Tibial nerve (tissue), 4 donors: ENCODE results near the gene MAML2. TPM values are rescaled to one million over a fixed set of nuclear protein-coding genes. Genes with fewer than 3 reads are reported as not detected.

Experiments
- DNase-seq, 2 donors: peaks; one replicate each; pipeline ENCODE4 v3.0.0-alpha.2; 2019; ENCODE audit warnings: low spot score in 2 of 2
- H3K27ac ChIP-seq, 4 donors: fragments of 200-600 bp; sonication (generic) in 3 of 4; one replicate each; pipeline ENCODE4 v1.5.1; 2017 to 2019; ENCODE audit warnings: mild to moderate bottlenecking in 1 of 4
- H3K27me3 ChIP-seq, 2 donors: fragments of 200-600 bp; sonication (generic) in 1 of 2; one replicate each; pipeline versions ENCODE4 v1.5.1 to v1.6.0; 2017 to 2019
- H3K36me3 ChIP-seq, 3 donors: fragments of 200-600 bp; sonication (generic); one replicate each; pipeline ENCODE4 v1.5.1; 2018 to 2019
- H3K4me1 ChIP-seq, 4 donors: fragments of 200-600 bp; sonication (generic) in 3 of 4; one replicate each; pipeline ENCODE4 v1.5.1; 2017 to 2019
- H3K4me3 ChIP-seq, 4 donors: fragments of 200-600 bp; sonication (generic) in 3 of 4; one replicate each; pipeline ENCODE4 v1.5.1; 2017 to 2019; ENCODE audit warnings: mild to moderate bottlenecking in 1 of 4, moderate library complexity in 1 of 4
- H3K9me3 ChIP-seq, 4 donors: fragments of 200-600 bp; sonication (generic) in 3 of 4; one replicate each; pipeline ENCODE4 v1.5.1; 2017 to 2019
- EP300 ChIP-seq, 2 donors: sonication (generic); formaldehyde crosslinking; IDR thresholded peaks; one replicate each; pipeline ENCODE4 v1.6.1; 2017; ENCODE audit warnings: antibody characterized with exemption in 2 of 2, mild to moderate bottlenecking in 1 of 2
- POLR2A ChIP-seq, 2 donors: fragments of 450-650 bp; IDR thresholded peaks; one replicate each; pipeline ENCODE4 v1.6.1; 2017; ENCODE audit warnings: antibody characterized with exemption in 2 of 2, mild to moderate bottlenecking in 2 of 2, moderate library complexity in 2 of 2
- WGBS, 2 donors: methylation state at CpG; one replicate each; pipeline ENCODE4 v1.1.5; 2018; 5-methylcytosine and 5-hydroxymethylcytosine counted together
- total RNA-seq, 4 donors: library from RNA; depleted of rRNA; stranded (reverse); fragments of >200 nt; gene quantifications; one replicate each; pipeline ENCODE4 v1.1.0, GENCODE V29; 2016
- TF ChIP-seq, protein P1 (sequence below), 5 experiments: fragments of 200-600 bp in 3 of 5; fragments of 450-650 bp in 2 of 5; sonication (generic) in 3 of 5; IDR thresholded peaks; one replicate each; pipeline ENCODE4 v1.5.1; 2016 to 2019; ENCODE audit warnings: antibody characterized with exemption in 5 of 5, mild to moderate bottlenecking in 3 of 5, moderate library complexity in 2 of 5

The MAML2 gene
- total RNA-seq, 4 donors from 2014 or later, result 20.5 to 38.4 (median 27.9) TPM

DNA sequence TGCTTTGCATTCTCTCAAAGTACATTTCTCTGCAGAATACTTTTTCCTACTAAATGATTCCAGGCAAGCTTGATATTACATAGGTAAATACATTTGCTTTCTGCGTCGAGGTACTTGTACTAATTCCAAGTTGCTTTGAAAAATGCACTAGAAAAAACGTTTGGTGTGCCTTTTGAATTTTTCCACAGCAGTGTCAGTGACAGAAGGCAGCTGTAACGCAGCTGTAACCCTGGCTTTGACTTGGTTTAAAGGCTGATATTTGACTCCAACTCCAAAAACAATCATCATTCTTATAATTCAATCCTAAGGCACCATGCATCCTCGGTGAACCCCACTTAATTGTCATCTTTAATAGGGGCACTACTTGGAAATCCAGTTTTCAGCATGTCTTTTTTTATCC is 125.0 kb downstream of the MAML2 start:
- no peak for DNase-seq
- peaks cover 2 to 73% (median 41%) of the 10 kb centered on the region in 4 donors for H3K4me1 ChIP-seq
- TF ChIP-seq POLR2A (IDR thresholded peaks at IDR 0.05) (no peak), EP300 (IDR thresholded peaks at IDR 0.05) (no peak)
- TF ChIP-seq, protein P1, sequence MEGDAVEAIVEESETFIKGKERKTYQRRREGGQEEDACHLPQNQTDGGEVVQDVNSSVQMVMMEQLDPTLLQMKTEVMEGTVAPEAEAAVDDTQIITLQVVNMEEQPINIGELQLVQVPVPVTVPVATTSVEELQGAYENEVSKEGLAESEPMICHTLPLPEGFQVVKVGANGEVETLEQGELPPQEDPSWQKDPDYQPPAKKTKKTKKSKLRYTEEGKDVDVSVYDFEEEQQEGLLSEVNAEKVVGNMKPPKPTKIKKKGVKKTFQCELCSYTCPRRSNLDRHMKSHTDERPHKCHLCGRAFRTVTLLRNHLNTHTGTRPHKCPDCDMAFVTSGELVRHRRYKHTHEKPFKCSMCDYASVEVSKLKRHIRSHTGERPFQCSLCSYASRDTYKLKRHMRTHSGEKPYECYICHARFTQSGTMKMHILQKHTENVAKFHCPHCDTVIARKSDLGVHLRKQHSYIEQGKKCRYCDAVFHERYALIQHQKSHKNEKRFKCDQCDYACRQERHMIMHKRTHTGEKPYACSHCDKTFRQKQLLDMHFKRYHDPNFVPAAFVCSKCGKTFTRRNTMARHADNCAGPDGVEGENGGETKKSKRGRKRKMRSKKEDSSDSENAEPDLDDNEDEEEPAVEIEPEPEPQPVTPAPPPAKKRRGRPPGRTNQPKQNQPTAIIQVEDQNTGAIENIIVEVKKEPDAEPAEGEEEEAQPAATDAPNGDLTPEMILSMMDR (IDR thresholded peaks at IDR 0.05), result no peak
- no peaks in the 10 kb centered on the region for H3K27me3 ChIP-seq
- H3K4me3 ChIP-seq, result no peak overlapping the region
- no peaks in the 10 kb centered on the region for H3K36me3 ChIP-seq
- no peak overlapping the region for H3K27ac ChIP-seq
- WGBS, 2 donors, result 46 to 48% methylated on average over 5 of the region's 5 CpGs
- no peaks in the 10 kb centered on the region for H3K9me3 ChIP-seq

DNA sequence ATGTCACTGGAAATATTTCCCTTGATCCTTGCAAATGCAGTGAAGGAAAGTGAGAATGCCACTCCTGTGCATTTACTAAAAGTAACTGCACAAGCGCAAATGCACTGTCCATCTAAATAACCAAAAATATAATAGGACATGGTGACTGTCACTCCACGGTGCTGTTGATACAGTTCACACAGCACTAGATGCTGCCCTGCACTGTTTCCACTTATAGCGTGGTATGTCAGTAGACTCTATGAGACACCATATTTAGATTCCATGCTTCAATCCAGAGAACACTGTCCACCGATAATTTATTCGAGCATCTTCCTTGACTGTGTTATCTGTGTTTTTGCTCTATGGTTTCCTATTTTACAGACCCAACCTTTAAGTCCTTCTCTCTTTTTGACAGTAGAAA is 125.8 kb downstream of the MAML2 start:
- WGBS, 2 donors, result 87 to 89% methylated on average over 5 of the region's 5 CpGs
- no peak for TF ChIP-seq POLR2A (IDR thresholded peaks at IDR 0.05)
- peaks cover 2 to 79% (median 49%) of the 10 kb centered on the region in 4 donors for H3K4me1 ChIP-seq

DNA sequence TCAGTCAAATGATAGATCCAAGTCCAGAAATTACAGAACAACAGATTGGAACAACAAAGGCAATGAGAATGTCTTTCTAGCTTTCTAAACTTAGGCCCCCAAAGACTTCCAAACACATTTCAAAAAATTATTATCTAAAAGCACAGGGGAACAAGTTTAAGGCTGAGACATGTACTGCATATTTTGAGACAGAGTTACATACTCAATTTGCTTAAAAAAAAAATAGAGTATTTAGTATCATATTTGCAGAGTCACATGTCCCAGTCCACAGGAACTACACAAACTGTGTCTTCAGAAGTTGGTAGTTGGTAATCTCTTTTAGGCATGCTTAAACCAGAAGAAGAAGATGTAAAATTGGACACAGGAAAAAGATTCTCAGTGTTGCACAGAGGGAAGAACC is 127.2 kb downstream of the MAML2 start:
- no peaks in the 10 kb centered on the region for H3K27me3 ChIP-seq
- H3K36me3 ChIP-seq, result no peaks in the 10 kb centered on the region
- no peaks in the 10 kb centered on the region for H3K9me3 ChIP-seq
- no peak for DNase-seq
- peak overlapping the region in 3 of 4 donors; percentile 71 to 92 (median 80) for H3K27ac ChIP-seq
- TF ChIP-seq EP300 (IDR thresholded peaks at IDR 0.05), result no peak
- no peak for TF ChIP-seq POLR2A (IDR thresholded peaks at IDR 0.05)
- TF ChIP-seq, protein P1 (IDR thresholded peaks at IDR 0.05), result no peak
- peaks cover 2 to 70% (median 46%) of the 10 kb centered on the region in 4 donors for H3K4me1 ChIP-seq
- H3K4me3 ChIP-seq, result no peak overlapping the region

More for the DNA sequence above, 125.8 kb downstream of the MAML2 start:
- H3K27ac ChIP-seq, result peak overlapping the region in 1 of 4 donors; percentile 71
- no peaks in the 10 kb centered on the region for H3K36me3 ChIP-seq
- no peak overlapping the region for H3K4me3 ChIP-seq
- H3K27me3 ChIP-seq, result no peaks in the 10 kb centered on the region
- DNase-seq, result no peak
- H3K9me3 ChIP-seq, result no peaks in the 10 kb centered on the region

DNA sequence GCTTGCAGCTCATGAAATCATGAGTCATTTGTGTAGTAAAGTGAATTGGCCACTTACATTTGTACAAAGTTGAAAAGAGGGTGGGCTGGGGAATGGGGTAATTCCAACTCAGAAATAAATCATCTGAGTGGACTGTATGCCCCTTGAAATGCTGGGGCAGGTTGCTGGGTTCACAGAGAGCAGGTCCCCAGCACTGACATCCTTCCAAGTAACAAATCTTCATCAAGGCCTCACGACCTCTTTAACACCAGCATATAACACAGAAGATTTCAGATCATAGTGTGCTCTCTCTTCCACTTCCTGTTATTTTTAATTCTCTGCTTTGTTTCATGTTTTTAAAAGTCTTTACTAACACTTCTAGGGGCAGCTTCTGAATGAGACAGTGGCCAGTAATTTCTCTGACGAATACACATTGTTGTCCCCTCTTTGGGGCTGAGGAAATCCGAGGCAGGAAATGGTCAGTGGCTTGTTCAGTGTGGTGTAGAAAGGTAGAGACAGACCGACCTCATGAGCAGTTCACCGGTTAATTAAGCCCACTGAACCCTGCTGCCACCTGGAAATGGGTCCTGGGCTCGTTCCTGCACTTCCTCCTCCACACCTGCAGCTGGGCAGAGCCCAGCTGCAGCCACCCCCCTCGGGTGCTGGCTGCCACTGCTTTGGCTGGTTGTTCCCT is 127.7 kb downstream of the MAML2 start:
- no peaks in the 10 kb centered on the region for H3K9me3 ChIP-seq
- 24 to 27% methylated on average over 7 of the region's 7 CpGs for WGBS, 2 donors
- H3K36me3 ChIP-seq, result no peaks in the 10 kb centered on the region
- H3K4me1 ChIP-seq, result peaks cover 2 to 64% (median 43%) of the 10 kb centered on the region in 4 donors
- H3K27me3 ChIP-seq, result no peaks in the 10 kb centered on the region
- no peak overlapping the region for H3K4me3 ChIP-seq
- TF ChIP-seq POLR2A (IDR thresholded peaks at IDR 0.05) (peak in 1 of 2 donors; percentile 3), EP300 (IDR thresholded peaks at IDR 0.05) (no peak)
- no peak for DNase-seq
- peak overlapping the region; percentile 41 to 92 (median 76) for H3K27ac ChIP-seq

DNA sequence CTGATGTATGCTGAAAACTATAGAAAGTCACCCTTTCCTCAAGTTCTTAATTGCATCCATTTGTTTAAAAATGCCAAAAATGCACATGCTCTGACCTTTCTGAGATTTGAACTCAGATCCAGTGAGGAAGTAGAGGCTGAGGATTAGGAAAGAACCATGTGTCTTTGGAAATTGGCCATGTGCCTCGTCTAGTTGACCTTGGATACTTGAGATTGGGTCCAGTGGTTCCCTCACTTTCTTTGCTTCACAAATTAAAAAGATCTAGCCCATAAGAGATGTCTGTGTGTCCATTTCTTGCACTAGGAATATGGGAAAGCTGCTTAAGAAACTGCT is 128.3 kb downstream of the MAML2 start:
- Histone ChIP-seq H3K4me1 (peaks cover 2 to 59% (median 41%) of the 10 kb centered on the region in 4 donors), H3K4me3 (no peak overlapping the region), H3K27ac (peak overlapping the region; percentile 26 to 92 (median 76)), H3K27me3 (no peaks in the 10 kb centered on the region), H3K9me3 (no peaks in the 10 kb centered on the region), H3K36me3 (no peaks in the 10 kb centered on the region)
- no peak for DNase-seq
- TF ChIP-seq EP300 (IDR thresholded peaks at IDR 0.05) (no peak), POLR2A (IDR thresholded peaks at IDR 0.05) (no peak)
- TF ChIP-seq, protein P1 (IDR thresholded peaks at IDR 0.05), result no peak
- 20 to 27% methylated on average over 1 of the region's 1 CpG for WGBS, 2 donors

DNA sequence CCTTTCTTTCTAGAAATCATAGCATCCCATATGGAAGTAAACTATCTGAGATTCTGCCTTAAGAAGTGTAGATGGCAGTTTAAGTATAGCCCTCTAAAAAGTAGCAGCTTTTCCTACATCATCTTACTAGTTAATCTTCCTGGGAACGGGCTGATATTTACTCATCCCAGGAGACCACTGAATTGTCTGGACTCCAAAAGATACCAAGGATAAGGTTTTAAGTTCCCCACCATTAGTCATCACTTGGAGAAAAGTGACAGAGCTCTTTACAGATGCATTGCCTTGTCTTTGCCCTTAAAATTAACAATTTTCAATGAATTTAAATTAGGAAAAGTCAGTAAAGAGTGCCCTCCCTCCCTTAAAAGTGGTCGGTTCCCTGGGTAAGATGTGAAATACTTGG is 129.5 kb downstream of the MAML2 start:
- no peaks in the 10 kb centered on the region for H3K36me3 ChIP-seq
- peaks cover 2 to 60% (median 44%) of the 10 kb centered on the region in 4 donors for H3K4me1 ChIP-seq
- H3K9me3 ChIP-seq, result no peaks in the 10 kb centered on the region
- WGBS, 2 donors, result 39 to 48% methylated on average over 2 of the region's 2 CpGs
- no peaks in the 10 kb centered on the region for H3K27me3 ChIP-seq
- peak overlapping the region; percentile 44 to 92 (median 76) for H3K27ac ChIP-seq
- no peak for DNase-seq
- H3K4me3 ChIP-seq, result no peak overlapping the region
- TF ChIP-seq EP300 (IDR thresholded peaks at IDR 0.05), result no peak
- TF ChIP-seq, protein P1 (IDR thresholded peaks at IDR 0.05), result no peak
- no peak for TF ChIP-seq POLR2A (IDR thresholded peaks at IDR 0.05)
